Measurements from ENCODE around the gene SFXN3. TPM values are rescaled to one million over a fixed set of nuclear protein-coding genes. Genes with fewer than 3 reads are reported as not detected.

SFXN3 gene
- total and polyA plus RNA-seq, 2 of the 13 experiments (the other 11 are each of a cell fraction or from before 2014, with no cell fraction given): 16.8 to 71.5 TPM

- TF ChIP-seq ATF6 (CRISPR knock-in tag; conservative IDR thresholded peaks at IDR 0.05) (no peak), HINFP (CRISPR knock-in tag; IDR thresholded peaks at IDR 0.05; ENCODE audit: low read depth) (no peak), DMTF1 (CRISPR knock-in tag; IDR thresholded peaks at IDR 0.05) (no peak), DMAP1 (CRISPR knock-in tag; IDR thresholded peaks at IDR 0.05) (no peak; the same call in 1 of the 2 replicates), ZFP36L2 (CRISPR knock-in tag; IDR thresholded peaks at IDR 0.05) (no peak), ZNF33A (CRISPR knock-in tag; IDR thresholded peaks at IDR 0.05; ENCODE audit: borderline replicate concordance) (no peak)
Measured at GRCh38 chr10:100996678-100997359, 34.2 kb upstream of the SFXN3 start (continued).
